ENCODE results near the gene RPL38. TPM values are rescaled to one million over a fixed set of nuclear protein-coding genes. Genes with fewer than 3 reads are reported as not detected.
A peak's percentile ranks its signal among the peaks of the same experiment; 100 is the strongest.

The RPL38 gene
- total and polyA plus RNA-seq, 2 donors (not counting 1 experiment from before 2014, with no cell fraction given), result 722 to 1,550 TPM

GRCh38 chr17:74234486-74234885 lies 31.0 kb downstream of the RPL38 start:
- H3K9me3 ChIP-seq (ENCODE audit: control extremely low read depth in 1 of 3, control insufficient read depth in 2 of 3, insufficient read depth in 1 of 3, low read length in 2 of 3), result no peaks in the 10 kb centered on the region
- no peaks in the 10 kb centered on the region for H3K27me3 ChIP-seq (replicated peaks in 1 of 4; ENCODE audit: control extremely low read depth in 1 of 4, control insufficient read depth in 3 of 4, insufficient read depth in 4 of 4, low read length in 3 of 4)
- Mint-ChIP-seq H3K9me3 (ENCODE audit: insufficient read depth) (no peaks in the 10 kb centered on the region), H3K4me1 (peaks cover 15% of the 10 kb centered on the region), H3K4me3 (peak overlapping the region; percentile 78), H3K27ac (no peak overlapping the region), H3K27me3 (no peaks in the 10 kb centered on the region)
- H3K4me1 ChIP-seq (ENCODE audit: control insufficient read depth in 2 of 2, insufficient read depth in 2 of 2, low read length in 2 of 2), result peaks cover 12 to 17% of the 10 kb centered on the region in 2 donors
- H3K4me2 ChIP-seq (replicated peaks; ENCODE audit: low read depth, low read length, poor library complexity, severe bottlenecking), result peak overlapping the region; percentile 71
- no peak for ATAC-seq (ENCODE audit: low read depth)
- H3K9ac ChIP-seq (ENCODE audit: low read length), result peak overlapping the region; percentile 48
- WGBS (ENCODE audit: insufficient coverage), result no CpG with 5 or more reads among the region's 1 CpG
- POLR2A ChIA-PET, result no interaction called here
- DNase-seq, result no peak
- H3K27ac ChIP-seq (ENCODE audit: low read length in 2 of 2), result peak overlapping the region in 1 of 2 donors; percentile 51
- intact Hi-C loops (cut with micrococcal nuclease), result loop anchor here (2.0 kb wide), 1 partner anchor 22 kb away; the partner anchor contains the start of gene TTYH2
- TF ChIP-seq CTCF (IDR thresholded peaks at IDR 0.05) (no peak), EZH2 (IDR thresholded peaks at IDR 0.05; ENCODE audit: borderline replicate concordance, insufficient read depth, low read depth, low read length, poor library complexity, severe bottlenecking) (no peak)
- no peaks in the 10 kb centered on the region for H3K36me3 ChIP-seq (replicated peaks in 1 of 2; ENCODE audit: control extremely low read depth in 1 of 2, control insufficient read depth in 1 of 2, extremely low read depth in 1 of 2, insufficient read depth in 2 of 2, low read length in 1 of 2)
- peak overlapping the region in 2 of 5 experiments; percentile 33 to 56 for H3K4me3 ChIP-seq (ENCODE audit: control extremely low read depth in 1 of 5, extremely low read depth in 1 of 5, insufficient read depth in 1 of 5, low read depth in 2 of 5, low read length in 4 of 5)
- H3K79me2 ChIP-seq (ENCODE audit: control insufficient read depth, insufficient read depth, low read length), result no peaks in the 10 kb centered on the region
- H2AFZ ChIP-seq (ENCODE audit: insufficient read depth, low read depth, low read length, poor library complexity, severe bottlenecking), result peak overlapping the region; percentile 79
- H4K20me1 ChIP-seq (ENCODE audit: control insufficient read depth, insufficient read depth, low read length, poor library complexity, severe bottlenecking), result no peaks in the 10 kb centered on the region
- CTCF ChIA-PET, result no interaction called here

DNA sequence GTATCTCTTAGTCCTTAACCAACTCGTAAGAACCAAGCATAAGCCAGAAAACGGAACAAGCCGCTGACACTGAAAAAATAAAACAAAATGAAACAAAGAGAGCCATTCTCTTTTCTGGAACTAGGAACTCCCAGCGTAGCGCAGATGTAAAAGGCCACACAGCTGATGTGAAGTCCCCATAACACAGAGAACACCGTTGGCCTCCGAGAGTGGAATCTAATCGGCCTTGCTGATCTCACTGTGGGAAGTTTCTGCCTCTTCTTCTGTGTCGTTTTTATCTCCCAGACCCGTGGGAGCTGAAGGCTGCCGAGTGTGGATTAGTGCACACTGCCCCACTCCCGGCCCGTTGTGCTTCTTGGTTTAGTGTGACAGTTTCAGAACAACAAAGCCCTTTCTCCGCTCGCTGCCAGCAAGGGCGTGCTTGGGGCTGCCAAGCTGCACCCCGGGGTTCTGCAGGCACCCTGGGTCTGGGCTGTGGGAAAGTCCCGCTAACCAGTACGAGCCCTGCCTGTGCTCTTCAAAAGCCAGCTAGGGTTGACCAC lies 31.6 kb downstream of the RPL38 start:
- H3K27ac Mint-ChIP-seq, result peak overlapping the region; percentile 85
- peak overlapping the region; percentile 48 for H3K9ac ChIP-seq (ENCODE audit: low read length)
- no peaks in the 10 kb centered on the region for H3K27me3 Mint-ChIP-seq
- H3K9me3 ChIP-seq (ENCODE audit: control extremely low read depth in 1 of 3, control insufficient read depth in 2 of 3, insufficient read depth in 1 of 3, low read length in 2 of 3), result no peaks in the 10 kb centered on the region
- H3K4me1 Mint-ChIP-seq, result peaks cover 15% of the 10 kb centered on the region
- H3K4me2 ChIP-seq (replicated peaks; ENCODE audit: low read depth, low read length, poor library complexity, severe bottlenecking), result peak overlapping the region; percentile 71
- H3K27me3 ChIP-seq (replicated peaks in 1 of 4; ENCODE audit: control extremely low read depth in 1 of 4, control insufficient read depth in 3 of 4, insufficient read depth in 4 of 4, low read length in 3 of 4), result no peaks in the 10 kb centered on the region
- H3K27ac ChIP-seq (ENCODE audit: low read length in 2 of 2), result peak overlapping the region; percentile 16 to 51
- H3K36me3 ChIP-seq (replicated peaks in 1 of 2; ENCODE audit: control extremely low read depth in 1 of 2, control insufficient read depth in 1 of 2, extremely low read depth in 1 of 2, insufficient read depth in 2 of 2, low read length in 1 of 2), result no peaks in the 10 kb centered on the region
- H4K20me1 ChIP-seq (ENCODE audit: control insufficient read depth, insufficient read depth, low read length, poor library complexity, severe bottlenecking), result no peaks in the 10 kb centered on the region
- no peaks in the 10 kb centered on the region for H3K79me2 ChIP-seq (ENCODE audit: control insufficient read depth, insufficient read depth, low read length)
- peaks cover 12 to 17% of the 10 kb centered on the region in 2 donors for H3K4me1 ChIP-seq (ENCODE audit: control insufficient read depth in 2 of 2, insufficient read depth in 2 of 2, low read length in 2 of 2)
- ChIA-PET POLR2A (no interaction called here), CTCF (no interaction called here)
- ATAC-seq (ENCODE audit: low read depth), result no peak
- intact Hi-C loops (cut with micrococcal nuclease), result loop anchor here (2.0 kb wide), 1 partner anchor 22 kb away; the partner anchor contains the start of gene TTYH2
- no peaks in the 10 kb centered on the region for H3K9me3 Mint-ChIP-seq (ENCODE audit: insufficient read depth)
- H3K4me3 Mint-ChIP-seq, result peak overlapping the region; percentile 78
- H2AFZ ChIP-seq (ENCODE audit: insufficient read depth, low read depth, low read length, poor library complexity, severe bottlenecking), result peak overlapping the region; percentile 79
- DNase-seq, result peak; percentile 46
- 39% methylated on average over 19 of the region's 19 CpGs for WGBS (ENCODE audit: insufficient coverage)
- TF ChIP-seq EZH2 (IDR thresholded peaks at IDR 0.05; ENCODE audit: borderline replicate concordance, insufficient read depth, low read depth, low read length, poor library complexity, severe bottlenecking) (no peak), CTCF (IDR thresholded peaks at IDR 0.05) (no peak)
- peak overlapping the region; percentile 24 to 56 (median 36) for H3K4me3 ChIP-seq (ENCODE audit: control extremely low read depth in 1 of 5, extremely low read depth in 1 of 5, insufficient read depth in 1 of 5, low read depth in 2 of 5, low read length in 4 of 5)
